ENCODE measurements around the gene PWP1.

Gene PWP1

GRCh38 chr12:107654873-107655272 is 30.7 kb upstream of the PWP1 start:
- TF ChIP-seq TAF1 (IDR thresholded peaks at IDR 0.05; ENCODE audit: borderline replicate concordance, insufficient read depth, low read length): no peak
- TF ChIP-seq POLR2AphosphoS5 (IDR thresholded peaks at IDR 0.05; ENCODE audit: low read depth, low read length): no peak
- no peak for TF ChIP-seq FOXP2 (optimal IDR thresholded peaks at IDR 0.05; ENCODE audit: borderline replicate concordance, extremely low read depth, extremely low read length, insufficient read depth)
- no peak for TF ChIP-seq SIN3A (IDR thresholded peaks at IDR 0.05; ENCODE audit: borderline replicate concordance, insufficient read depth, low read length)
- TF ChIP-seq REST (IDR thresholded peaks at IDR 0.05; ENCODE audit: insufficient read depth in 1 of 2, low read depth in 2 of 2, low read length in 2 of 2): no peak

DNA sequence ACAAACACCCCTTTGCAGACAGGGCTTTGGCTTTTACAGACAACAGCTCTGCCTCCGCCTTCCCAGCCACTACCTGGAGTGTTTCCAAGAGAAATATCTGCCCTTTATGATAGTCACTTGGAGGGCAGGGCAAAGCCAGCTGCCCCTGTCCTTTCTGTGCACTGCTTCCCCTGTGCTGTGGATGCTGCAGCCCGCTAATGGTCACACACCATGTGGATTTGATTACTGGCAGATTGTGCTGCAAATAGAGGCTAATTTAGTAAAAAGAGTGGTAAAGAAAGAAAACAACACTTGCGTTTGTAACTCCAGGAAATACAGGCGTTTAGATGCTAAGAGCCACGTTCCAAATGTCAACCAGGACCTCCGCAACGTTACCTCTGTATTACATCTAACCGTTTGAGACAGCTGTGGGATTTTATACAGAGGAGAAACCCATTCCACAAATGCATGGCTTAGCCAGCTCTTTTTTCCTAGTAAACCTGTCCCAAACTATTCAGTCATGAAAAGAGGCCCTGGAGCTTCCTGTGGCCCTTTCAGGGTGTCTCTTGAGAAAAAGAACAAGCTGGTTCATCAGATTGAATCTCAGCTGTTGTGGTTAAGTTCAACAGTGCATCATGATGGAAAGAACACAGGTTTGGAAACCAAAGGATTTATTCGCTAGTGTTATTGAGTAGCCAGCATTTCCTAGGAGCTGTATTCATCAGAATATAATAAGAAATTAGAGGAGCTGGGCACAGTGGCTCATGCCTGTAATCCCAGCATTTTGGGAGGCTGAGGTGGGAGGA is 30.1 kb upstream of the PWP1 start:
- TF ChIP-seq REST (IDR thresholded peaks at IDR 0.05; ENCODE audit: insufficient read depth in 1 of 2, low read depth in 2 of 2, low read length in 2 of 2) (no peak), POLR2AphosphoS5 (IDR thresholded peaks at IDR 0.05; ENCODE audit: low read depth, low read length) (no peak), SIN3A (IDR thresholded peaks at IDR 0.05; ENCODE audit: borderline replicate concordance, insufficient read depth, low read length) (no peak), FOXP2 (optimal IDR thresholded peaks at IDR 0.05; ENCODE audit: borderline replicate concordance, extremely low read depth, extremely low read length, insufficient read depth) (no peak), TAF1 (IDR thresholded peaks at IDR 0.05; ENCODE audit: borderline replicate concordance, insufficient read depth, low read length) (no peak)

- TF ChIP-seq TAF1 (IDR thresholded peaks at IDR 0.05; ENCODE audit: borderline replicate concordance, insufficient read depth, low read length) (no peak), REST (IDR thresholded peaks at IDR 0.05; ENCODE audit: insufficient read depth in 1 of 2, low read depth in 2 of 2, low read length in 2 of 2) (no peak), POLR2AphosphoS5 (IDR thresholded peaks at IDR 0.05; ENCODE audit: low read depth, low read length) (no peak), SIN3A (IDR thresholded peaks at IDR 0.05; ENCODE audit: borderline replicate concordance, insufficient read depth, low read length) (no peak), FOXP2 (optimal IDR thresholded peaks at IDR 0.05; ENCODE audit: borderline replicate concordance, extremely low read depth, extremely low read length, insufficient read depth) (no peak)
These were observed 29.3 kb upstream of the PWP1 start for GRCh38 chr12:107656302-107656701.

GRCh38 chr12:107657133-107657532 is 28.5 kb upstream of the PWP1 start:
- no peak for TF ChIP-seq REST (IDR thresholded peaks at IDR 0.05; ENCODE audit: insufficient read depth in 1 of 2, low read depth in 2 of 2, low read length in 2 of 2)
- no peak for TF ChIP-seq SIN3A (IDR thresholded peaks at IDR 0.05; ENCODE audit: borderline replicate concordance, insufficient read depth, low read length)
- no peak for TF ChIP-seq TAF1 (IDR thresholded peaks at IDR 0.05; ENCODE audit: borderline replicate concordance, insufficient read depth, low read length)
- no peak for TF ChIP-seq FOXP2 (optimal IDR thresholded peaks at IDR 0.05; ENCODE audit: borderline replicate concordance, extremely low read depth, extremely low read length, insufficient read depth)
- no peak for TF ChIP-seq POLR2AphosphoS5 (IDR thresholded peaks at IDR 0.05; ENCODE audit: low read depth, low read length)

Data from PFSK-1 (cell line).